ENCODE measurements around the gene UBAC2. TPM values are rescaled to one million over a fixed set of nuclear protein-coding genes. Genes with fewer than 3 reads are reported as not detected.
"Not testable (repeated sequence)": the region's sequence is repeated elsewhere in the genome, so short reads cannot be mapped to it uniquely, and the experiment has no call there.

UBAC2 gene
- total RNA-seq, 1 donor from 2014 or later = 31.3 TPM

- not testable (repeated sequence) for DNase-seq (ENCODE audit: low read depth in 2 of 2)
Measured at GRCh38 chr13:99410646-99411475, 210.2 kb downstream of the UBAC2 start.

GRCh38 chr13:99412856-99413255 is 212.2 kb downstream of the UBAC2 start:
- DNase-seq (ENCODE audit: low read depth in 2 of 2) = no peak

DNA sequence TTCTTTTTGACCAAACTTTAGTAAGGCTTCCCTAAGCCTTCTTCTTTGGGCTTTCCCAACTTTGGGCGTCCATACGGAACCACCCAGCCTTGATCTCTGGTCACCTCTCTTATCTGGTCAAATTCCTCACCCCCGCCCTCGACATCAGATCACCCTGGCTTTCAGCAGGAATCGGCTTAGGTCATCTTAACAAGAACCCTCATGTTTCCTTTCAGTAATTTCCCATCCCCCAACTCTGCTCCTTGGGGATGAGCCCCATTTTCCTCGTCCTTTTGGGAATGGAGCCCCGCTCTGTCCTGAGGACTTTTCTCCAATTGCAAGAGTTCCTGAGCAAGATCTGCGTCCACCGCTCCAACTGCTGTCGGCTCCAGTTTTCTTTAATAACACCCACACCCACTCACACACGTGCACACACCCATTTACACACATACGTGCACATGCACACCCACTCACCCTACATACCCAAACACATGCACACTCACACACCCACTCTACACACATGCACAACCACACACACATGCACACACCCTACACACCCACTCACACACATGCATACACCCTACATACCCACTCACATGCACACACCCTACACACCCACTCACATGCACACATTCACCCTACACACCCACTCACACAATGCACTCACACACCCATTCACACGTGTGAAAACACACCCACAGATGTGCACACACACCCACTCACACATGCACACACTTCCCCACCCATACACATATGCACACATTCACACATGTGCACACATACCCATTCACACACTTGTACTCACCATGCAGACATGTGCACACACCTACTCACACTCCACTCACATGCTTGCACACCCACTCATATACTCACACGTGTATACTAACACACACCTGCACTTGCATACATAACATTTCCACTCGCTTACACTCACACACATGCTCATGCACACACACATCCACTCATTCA is 213.7 kb downstream of the UBAC2 start:
- no peak for DNase-seq (ENCODE audit: low read depth in 2 of 2)

DNA sequence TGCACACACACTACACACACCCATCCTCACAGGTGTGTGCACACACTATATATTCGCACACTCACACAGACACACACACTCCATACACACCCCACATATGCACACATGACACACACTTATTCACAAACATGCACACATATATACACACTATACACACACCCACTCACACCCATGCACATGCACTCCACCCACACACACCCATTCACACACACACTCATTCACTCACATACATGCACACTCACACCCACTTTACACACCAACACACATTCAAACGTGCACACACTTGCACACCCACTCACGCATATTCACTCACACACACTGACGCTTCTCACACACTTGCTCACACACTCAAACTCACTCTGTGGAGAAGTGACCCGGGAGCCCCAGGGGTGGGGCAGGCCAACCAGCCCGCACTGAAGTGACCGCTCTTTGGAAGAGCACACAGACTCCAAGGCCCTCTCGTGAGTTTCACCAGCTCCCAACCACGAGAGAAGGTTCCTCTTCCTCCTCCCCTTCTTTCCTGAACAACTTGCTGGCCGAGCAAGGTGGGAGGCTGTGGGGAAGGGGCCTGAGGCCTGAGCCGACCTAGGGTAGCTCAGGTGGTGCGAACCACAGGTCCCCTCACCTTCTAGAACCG is 214.5 kb downstream of the UBAC2 start:
- DNase-seq (ENCODE audit: low read depth in 2 of 2) = no peak

DNA sequence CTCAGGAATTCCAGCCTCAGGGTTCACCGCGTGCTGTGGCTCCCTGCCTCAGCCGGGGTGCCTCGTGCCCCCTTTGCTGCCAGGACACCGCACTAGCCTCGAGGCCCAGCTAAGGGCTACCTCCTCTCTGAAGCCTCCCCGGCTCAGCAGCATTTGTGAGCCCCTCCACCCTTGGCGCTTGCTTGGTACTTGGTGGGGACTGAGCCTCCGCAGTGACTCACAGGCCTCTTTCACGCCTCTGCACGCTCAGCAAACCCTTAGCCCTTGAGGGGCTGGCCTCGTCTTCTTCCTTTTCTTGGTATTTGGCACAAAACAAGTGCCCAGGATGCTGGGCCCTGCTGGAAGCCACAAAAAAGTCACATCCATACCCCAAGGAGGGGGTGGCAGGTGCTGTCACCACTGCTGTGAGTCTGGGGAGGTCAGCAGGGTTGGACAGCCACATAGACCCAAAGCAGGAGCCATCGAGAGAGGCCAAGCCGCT is 215.2 kb downstream of the UBAC2 start:
- no peak for DNase-seq (ENCODE audit: low read depth in 2 of 2)

GRCh38 chr13:99416411-99417121 is 215.9 kb downstream of the UBAC2 start:
- DNase-seq (ENCODE audit: low read depth in 2 of 2) = no peak

GRCh38 chr13:99417201-99418102 is 216.8 kb downstream of the UBAC2 start:
- DNase-seq (ENCODE audit: low read depth in 2 of 2) = no peak

- no peak for DNase-seq (ENCODE audit: low read depth in 2 of 2)
Measured at GRCh38 chr13:99418103-99418842, 217.6 kb downstream of the UBAC2 start.

DNA sequence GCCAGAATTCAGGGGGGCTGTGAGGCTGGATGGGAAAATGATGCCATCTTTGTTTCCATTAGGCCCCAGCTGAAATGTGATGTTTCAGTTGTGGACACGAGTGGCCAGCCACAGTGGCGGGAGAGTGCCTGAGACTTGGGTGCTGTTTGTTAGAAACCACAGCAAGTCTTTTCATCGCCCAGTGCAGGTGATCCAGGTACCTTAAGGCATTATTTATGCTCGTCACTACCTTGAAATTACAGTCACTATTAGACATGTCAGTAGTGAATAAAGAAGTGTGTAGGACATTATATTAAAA is 218.1 kb downstream of the UBAC2 start:
- DNase-seq (ENCODE audit: low read depth in 2 of 2) = no peak

DNA sequence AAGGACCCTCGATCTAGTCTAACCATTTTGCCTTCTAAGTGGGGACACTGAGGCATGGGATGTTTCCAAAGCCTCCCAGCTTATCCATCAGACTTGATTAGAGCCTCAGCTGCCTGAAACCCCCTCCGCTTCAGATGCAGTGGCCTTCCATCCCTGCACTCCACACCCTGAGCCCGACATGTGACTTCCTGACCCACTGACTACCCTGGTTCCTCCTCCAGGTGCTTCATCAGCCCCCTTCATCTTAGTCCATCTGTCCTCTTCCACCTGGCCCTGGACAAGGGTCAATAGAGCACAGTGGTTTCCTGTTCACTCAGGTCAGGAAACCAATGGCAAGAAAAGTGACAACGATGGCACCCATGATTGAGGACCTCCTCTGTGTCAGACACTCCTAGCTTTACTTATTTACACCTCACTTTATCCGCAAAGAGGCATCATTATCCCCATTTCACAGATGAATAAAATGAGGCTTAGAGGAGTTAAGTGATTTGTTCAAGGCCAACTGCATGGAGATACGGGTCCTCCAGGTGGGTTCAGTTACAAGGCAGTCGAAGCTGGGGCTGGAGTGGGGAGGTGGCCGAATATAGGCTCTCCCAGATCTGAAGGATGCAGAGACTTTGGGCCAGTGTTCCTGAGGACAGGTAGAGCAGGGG is 219.1 kb downstream of the UBAC2 start:
- DNase-seq (ENCODE audit: low read depth in 2 of 2) = no peak

- DNase-seq (ENCODE audit: low read depth in 2 of 2) = no peak
Measured at GRCh38 chr13:99421271-99421670, 220.6 kb downstream of the UBAC2 start.

DNA sequence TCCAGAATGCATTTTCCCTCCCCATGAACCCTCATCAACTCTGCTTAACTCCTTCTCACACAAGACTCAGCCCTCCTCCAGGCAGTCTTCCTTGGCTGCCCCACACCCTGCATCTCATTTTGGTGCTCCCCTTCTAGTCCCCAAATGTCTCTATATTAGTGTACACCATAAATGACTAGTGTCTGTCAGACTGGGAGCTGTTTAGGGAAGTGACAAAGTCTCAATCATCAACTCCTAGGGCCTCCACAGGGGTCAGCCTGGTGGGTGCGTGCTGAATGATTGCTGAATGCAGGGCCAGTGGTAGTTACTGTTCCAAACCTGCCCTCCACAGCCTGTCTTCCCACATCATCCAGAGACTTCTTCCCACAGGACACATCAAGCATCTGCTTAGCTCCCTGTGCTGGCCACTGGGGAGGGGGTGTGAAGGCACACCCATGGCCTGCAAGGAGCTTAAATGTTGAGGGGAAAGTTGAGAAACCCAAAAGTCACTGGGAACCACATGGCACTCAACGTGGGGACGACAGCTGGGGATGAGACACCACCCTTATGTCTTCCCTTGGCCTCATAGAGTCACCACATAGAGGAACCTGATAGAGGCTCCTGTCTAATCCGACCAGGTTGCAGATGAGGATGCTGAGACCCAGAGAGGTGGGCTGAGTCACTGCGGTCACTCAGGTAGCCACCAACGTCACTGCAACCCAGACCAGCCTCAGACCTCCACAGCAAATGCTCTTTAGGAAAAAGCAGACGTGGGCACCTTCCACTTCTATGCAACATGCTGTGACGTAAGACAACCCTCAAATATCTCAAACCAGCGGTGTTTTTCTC is 221.3 kb downstream of the UBAC2 start:
- no peak for DNase-seq (ENCODE audit: low read depth in 2 of 2)

GRCh38 chr13:99422586-99423220 is 222.0 kb downstream of the UBAC2 start:
- DNase-seq (ENCODE audit: low read depth in 2 of 2) = no peak

GRCh38 chr13:99425485-99426341 is 225.1 kb downstream of the UBAC2 start:
- no peak for DNase-seq (ENCODE audit: low read depth in 2 of 2)

GRCh38 chr13:99426426-99426825 is 225.8 kb downstream of the UBAC2 start:
- no peak for DNase-seq (ENCODE audit: low read depth in 2 of 2)

GRCh38 chr13:99429670-99430069 is 229.0 kb downstream of the UBAC2 start:
- no peak for DNase-seq (ENCODE audit: low read depth in 2 of 2)

Data from lung microvascular endothelial cell (primary cell).